ENCODE data around the gene DENND4B. TPM values are rescaled to one million over a fixed set of nuclear protein-coding genes. Genes with fewer than 3 reads are reported as not detected.

The DENND4B gene
- total RNA-seq, 6 experiments from 2014 or later: 13.0 to 27.5 (median 20.2) TPM

- no peak for TF ChIP-seq POLR2A (IDR thresholded peaks at IDR 0.05)
- no peak for TF ChIP-seq CTCF (IDR thresholded peaks at IDR 0.05)
- intact Hi-C loops (cut with DNase I): no loop called here
- ATAC-seq (peak in 1 of 4 donors; percentile 12), DNase-seq (peak in 1 of 3 donors; percentile 51)
- Histone ChIP-seq H3K4me3 (peak overlapping the region; percentile 70 to 88 (median 75)), H3K36me3 (peaks cover 0 to 5% (median 1%) of the 10 kb centered on the region in 4 donors), H3K9me3 (no peaks in the 10 kb centered on the region), H3K27me3 (no peaks in the 10 kb centered on the region), H3K27ac (peak overlapping the region; percentile 88 to 95 (median 92)), H3K4me1 (peaks cover 0 to 39% (median 11%) of the 10 kb centered on the region in 4 donors)
- 38% methylated on average over 3 of the region's 16 CpGs for WGBS (ENCODE audit: insufficient coverage, low coverage, low lambda C conversion rate, missing lambda C conversion rate)
Observed at GRCh38 chr1:153962088-153963029, 15.8 kb upstream of the DENND4B start.

GRCh38 chr1:153961421-153961820 lies 14.9 kb upstream of the DENND4B start:
- H3K4me1 ChIP-seq: peaks cover 0 to 46% (median 16%) of the 10 kb centered on the region in 4 donors

GRCh38 chr1:153960206-153960605 lies 13.7 kb upstream of the DENND4B start:
- Histone ChIP-seq H3K27ac (no peak overlapping the region), H3K9me3 (no peaks in the 10 kb centered on the region), H3K4me1 (peaks cover 0 to 48% (median 18%) of the 10 kb centered on the region in 4 donors), H3K27me3 (no peaks in the 10 kb centered on the region), H3K36me3 (peaks cover 0 to 5% (median 1%) of the 10 kb centered on the region in 4 donors), H3K4me3 (no peak overlapping the region)
- TF ChIP-seq CTCF (IDR thresholded peaks at IDR 0.05) (no peak), POLR2A (IDR thresholded peaks at IDR 0.05) (no peak)
- DNase-seq (no peak), ATAC-seq (no peak)
- intact Hi-C loops (cut with DNase I): no loop called here
- 86% methylated on average over 2 of the region's 11 CpGs for WGBS (ENCODE audit: insufficient coverage, low coverage, low lambda C conversion rate, missing lambda C conversion rate)

More at GRCh38 chr1:153961421-153961820, 14.9 kb upstream of the DENND4B start:
- intact Hi-C loops (cut with DNase I): no loop called here
- Histone ChIP-seq H3K9me3 (no peaks in the 10 kb centered on the region), H3K4me3 (no peak overlapping the region), H3K27ac (no peak overlapping the region), H3K36me3 (peaks cover 0 to 5% (median 1%) of the 10 kb centered on the region in 4 donors), H3K27me3 (no peaks in the 10 kb centered on the region)
- TF ChIP-seq CTCF (IDR thresholded peaks at IDR 0.05) (no peak), POLR2A (IDR thresholded peaks at IDR 0.05) (no peak)
- 65% methylated on average over 3 of the region's 4 CpGs for WGBS (ENCODE audit: insufficient coverage, low coverage, low lambda C conversion rate, missing lambda C conversion rate)
- DNase-seq: no peak
- no peak for ATAC-seq

GRCh38 chr1:153959454-153959853 lies 12.9 kb upstream of the DENND4B start:
- Histone ChIP-seq H3K4me1 (peaks cover 0 to 52% (median 19%) of the 10 kb centered on the region in 4 donors), H3K4me3 (no peak overlapping the region), H3K36me3 (peaks cover 0 to 5% (median 1%) of the 10 kb centered on the region in 4 donors), H3K9me3 (no peaks in the 10 kb centered on the region), H3K27ac (peak overlapping the region in 2 of 3 donors; percentile 9 to 52), H3K27me3 (no peaks in the 10 kb centered on the region)
- TF ChIP-seq POLR2A (IDR thresholded peaks at IDR 0.05) (no peak), CTCF (IDR thresholded peaks at IDR 0.05) (no peak)
- intact Hi-C loops (cut with DNase I): no loop called here
- WGBS (ENCODE audit: insufficient coverage, low coverage, low lambda C conversion rate, missing lambda C conversion rate): 50% methylated on average over 2 of the region's 3 CpGs
- no peak for DNase-seq
- ATAC-seq: no peak

Measured in right lobe of liver (tissue), 6 donors.